A549 (cell line): ENCODE results near the gene FOLR2. TPM values are rescaled to one million over a fixed set of nuclear protein-coding genes. Genes with fewer than 3 reads are reported as not detected.
"Not testable (repeated sequence)": the region's sequence is repeated elsewhere in the genome, so short reads cannot be mapped to it uniquely, and the experiment has no call there.

ENCODE experiments used
- ATAC-seq, 2 experiments: fragments of 200-7000 bp in 1 of 2; fragments of >200 bp in 1 of 2; cut with Nextera tagmentation in 1 of 2; cut with Tn5 transposase in 1 of 2; 3 replicates each; pipeline versions ENCODE4 v1.8.0 to v1.9.1; 2018 to 2020; ENCODE audit warnings: mild to moderate bottlenecking in 1 of 2, moderate library complexity in 1 of 2
- CTCF ChIA-PET: fragments of 300-600 bp; sonication (Branson Sonifier 250); formaldehyde crosslinking; extraction: SDS; loops from one replicate; lab custom pipeline; 2021; ENCODE audit warnings: antibody characterized with exemption, inconsistent platforms; lab: Yijun Ruan, JAX
- POLR2A ChIA-PET: fragments of 350-600 bp; formaldehyde crosslinking; extraction: SDS; loops from one replicate; lab custom pipeline; 2021; ENCODE audit warnings: antibody characterized with exemption, inconsistent platforms; lab: Yijun Ruan, JAX
- DNase-seq, 2 experiments: peaks; one replicate each; pipeline versions ENCODE4 v3.0.0 to v3.0.0-alpha.2; 2011 to 2016; ENCODE audit warnings: low read depth in 1 of 2, low spot score in 1 of 2
- FAIRE-seq: peaks from 2 replicates; lab custom pipeline; 2011; peaks lifted over from hg19 to GRCh38; lab: Jason Lieb, UNC
- H3K27ac ChIP-seq, 2 experiments: fragments of >200 bp; sonication (Bioruptor Twin); formaldehyde crosslinking; 3 replicates each; pipeline ENCODE4 v1.5.1; 2016 to 2017
- H3K4me1 ChIP-seq: fragments of >200 bp; sonication (Bioruptor Twin); formaldehyde crosslinking; 3 replicates; pipeline ENCODE4 v1.6.1; 2016
- H3K4me2 ChIP-seq: fragments of >200 bp; sonication (Bioruptor Twin); formaldehyde crosslinking; 3 replicates; pipeline ENCODE4 v1.6.1; 2016
- H3K4me3 ChIP-seq: fragments of >200 bp; sonication (Bioruptor Twin); formaldehyde crosslinking; 3 replicates; pipeline ENCODE4 v1.5.1; 2016
- H3K9me3 ChIP-seq: fragments of >200 bp; sonication (Bioruptor Twin); formaldehyde crosslinking; 3 replicates; pipeline ENCODE4 v1.6.1; 2016
- BHLHE40 ChIP-seq: IDR thresholded peaks from 2 replicates; pipeline ENCODE4 v1.6.1; 2012; ENCODE audit warnings: low read depth, low read length, inconsistent platforms
- CBX2 ChIP-seq: fragments of 200-600 bp; sonication (generic); IDR thresholded peaks from 2 replicates; pipeline ENCODE4 v1.6.1; 2016; ENCODE audit warnings: low read depth, mild to moderate bottlenecking, borderline replicate concordance
- CBX8 ChIP-seq: fragments of 200-600 bp; sonication (generic); IDR thresholded peaks from 2 replicates; pipeline ENCODE4 v1.6.1; 2016
- CEBPB ChIP-seq, 2 experiments: fragments of >200 bp in 1 of 2; sonication (Bioruptor Twin) in 1 of 2; formaldehyde crosslinking in 1 of 2; IDR thresholded peaks; 2 replicates each; pipeline ENCODE4 v1.6.1; 2012 to 2016
- CHD2 ChIP-seq: fragments of 150-350 bp; IDR thresholded peaks from 2 replicates; pipeline ENCODE4 v1.6.1; 2014; ENCODE audit warnings: low read length; ENCODE audit not compliant: partially characterized antibody
- CHD4 ChIP-seq: fragments of 200-600 bp; sonication (generic); IDR thresholded peaks from 2 replicates; pipeline ENCODE4 v1.6.1; 2016; ENCODE audit warnings: antibody characterized with exemption, mild to moderate bottlenecking, borderline replicate concordance
- EHF ChIP-seq: fragments of 250-450 bp; sonication (Bioruptor Pico); IDR thresholded peaks from 2 replicates; pipeline ENCODE4 v1.5.0; 2020; ENCODE audit warnings: mild to moderate bottlenecking
- EHMT2 ChIP-seq: fragments of 200-600 bp; sonication (generic); IDR thresholded peaks from 2 replicates; pipeline ENCODE4 v1.6.1; 2016; ENCODE audit warnings: antibody characterized with exemption, low read depth, mild to moderate bottlenecking, moderate library complexity
- EP300 ChIP-seq, 2 experiments: fragments of >200 bp; sonication (Bioruptor Twin); formaldehyde crosslinking; IDR thresholded peaks; 2 replicates in 1 of 2; 3 replicates in 1 of 2; pipeline ENCODE4 v1.6.1; 2016 to 2017
- ESRRA ChIP-seq: fragments of 150-350 bp; IDR thresholded peaks from 2 replicates; pipeline ENCODE4 v1.6.1; 2014; ENCODE audit warnings: mild to moderate bottlenecking, low read length, borderline replicate concordance
- HEYL ChIP-seq: fragments of 250-450 bp; sonication (Bioruptor Pico); IDR thresholded peaks from 2 replicates; pipeline ENCODE4 v1.8.0; 2021; ENCODE audit warnings: mild to moderate bottlenecking, moderate library complexity
- HOXB13 ChIP-seq: fragments of 250-450 bp; sonication (Bioruptor Pico); IDR thresholded peaks from 2 replicates; pipeline ENCODE4 v1.5.0; 2020; ENCODE audit warnings: low read depth, mild to moderate bottlenecking, moderate library complexity
- HOXB5 ChIP-seq: fragments of 250-450 bp; sonication (Bioruptor Pico); IDR thresholded peaks from 2 replicates; pipeline ENCODE4 v1.5.0; 2020; ENCODE audit warnings: mild to moderate bottlenecking, moderate library complexity
- JUNB ChIP-seq: fragments of >200 bp; sonication (Bioruptor Twin); formaldehyde crosslinking; IDR thresholded peaks from 2 replicates; pipeline ENCODE4 v1.6.1; 2016
- KDM5A ChIP-seq: fragments of 200-600 bp; sonication (generic); IDR thresholded peaks from 2 replicates; pipeline ENCODE4 v1.6.1; 2016; ENCODE audit warnings: antibody characterized with exemption, mild to moderate bottlenecking
- MAFK ChIP-seq: fragments of 450-650 bp; IDR thresholded peaks from 2 replicates; pipeline ENCODE4 v1.6.1; 2014; ENCODE audit not compliant: partially characterized antibody
- MYC ChIP-seq: IDR thresholded peaks from 2 replicates; pipeline ENCODE4 v1.6.1; 2012; ENCODE audit warnings: mild to moderate bottlenecking, inconsistent platforms, low read length, improper control_type of control experiment, borderline replicate concordance
- NR3C1 ChIP-seq: fragments of >200 bp; sonication (Bioruptor Twin); formaldehyde crosslinking; IDR thresholded peaks from 3 replicates; pipeline ENCODE4 v1.6.1; 2017
- POLR2AphosphoS2 ChIP-seq: conservative IDR thresholded peaks from 2 replicates; pipeline ENCODE4 v1.6.1; 2012; ENCODE audit warnings: low read length, improper control_type of control experiment, inconsistent platforms
- RAD21 ChIP-seq, 2 experiments: fragments of >200 bp in 1 of 2; sonication (Bioruptor Twin) in 1 of 2; formaldehyde crosslinking in 1 of 2; IDR thresholded peaks in 1 of 2; conservative IDR thresholded peaks in 1 of 2; 2 replicates in 1 of 2; 3 replicates in 1 of 2; pipeline ENCODE4 v1.6.1; 2012 to 2018; ENCODE audit warnings: inconsistent platforms in 1 of 2
- RNF2 ChIP-seq: fragments of 200-600 bp; sonication (generic); IDR thresholded peaks from 2 replicates; pipeline ENCODE4 v1.6.1; 2016; ENCODE audit warnings: low read depth, mild to moderate bottlenecking, antibody characterized with exemption, moderate library complexity, borderline replicate concordance
- SREBF2 ChIP-seq: fragments of 450-650 bp; IDR thresholded peaks from 2 replicates; pipeline ENCODE4 v1.6.1; 2014; ENCODE audit warnings: mild to moderate bottlenecking, moderate library complexity
- ZC3H11A ChIP-seq: fragments of 450-650 bp; IDR thresholded peaks from 2 replicates; pipeline ENCODE4 v1.6.1; 2014; ENCODE audit warnings: antibody characterized with exemption, mild to moderate bottlenecking
- ZFP36 ChIP-seq: fragments of 450-650 bp; IDR thresholded peaks from 2 replicates; pipeline ENCODE4 v1.6.1; 2014; ENCODE audit warnings: borderline replicate concordance; ENCODE audit not compliant: partially characterized antibody
- WGBS: methylation state at CpG from one replicate; pipeline ENCODE4 v1.1.6; 2017; ENCODE audit errors: missing lambda C conversion rate; 5-methylcytosine and 5-hydroxymethylcytosine counted together
- polyA plus RNA-seq, 4 experiments: library from polyadenylated mRNA; depleted of rRNA in 3 of 4; stranded (reverse); fragments of >200 nt; fragmentation: RNase III in 1 of 4; extraction: RNeasy Plus Mini Kit Qiagen cat#74134 plus additional on column Dnase treatment in 1 of 4; gene quantifications; 2 replicates in 3 of 4; 3 replicates in 1 of 4; pipeline ENCODE4 v1.2.3, GENCODE V29; 2011 to 2017
- TF ChIP-seq, protein P1 (sequence below): fragments of >200 bp; sonication (Bioruptor Twin); formaldehyde crosslinking; IDR thresholded peaks from 3 replicates; pipeline ENCODE4 v1.6.1; 2016
- TF ChIP-seq, protein P2 (sequence below): IDR thresholded peaks from 2 replicates; pipeline ENCODE4 v1.6.1; 2012
- TF ChIP-seq, protein P3 (sequence below): IDR thresholded peaks from 2 replicates; pipeline ENCODE4 v1.6.1; 2012
- TF ChIP-seq, protein P4 (sequence below): fragments of 150-350 bp; IDR thresholded peaks from 2 replicates; pipeline ENCODE4 v1.6.1; 2014; ENCODE audit warnings: low read depth, mild to moderate bottlenecking, low read length

The FOLR2 gene
- polyA plus RNA-seq, 2 of the 4 experiments (the other 2 are of a cell fraction) = not detected

DNA sequence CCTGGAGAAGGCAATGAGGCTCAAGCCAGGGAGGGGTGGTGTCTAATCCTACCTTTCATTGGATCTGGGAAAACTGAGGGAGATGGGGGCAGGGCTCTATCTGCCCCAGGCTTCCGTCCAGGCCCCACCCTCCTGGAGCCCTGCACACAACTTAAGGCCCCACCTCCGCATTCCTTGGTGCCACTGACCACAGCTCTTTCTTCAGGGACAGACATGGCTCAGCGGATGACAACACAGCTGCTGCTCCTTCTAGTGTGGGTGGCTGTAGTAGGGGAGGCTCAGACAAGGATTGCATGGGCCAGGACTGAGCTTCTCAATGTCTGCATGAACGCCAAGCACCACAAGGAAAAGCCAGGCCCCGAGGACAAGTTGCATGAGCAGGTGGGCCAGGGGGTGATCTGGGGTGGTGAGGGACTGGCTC lies 24.6 kb upstream of the FOLR2 start, which contains the start of gene FOLR1:
TSS of gene FOLR1 (plus strand) at position 180 of the 421 bp plus-strand sequence. CDS start at position 214, 34 bp downstream.
- no peak within 1 kb of the TSS for H3K27ac ChIP-seq
- H3K4me3 ChIP-seq = no peak within 1 kb of the TSS
- 75% methylated on average over 4 of the region's 5 CpGs for WGBS
- no peaks in the 10 kb centered on the region for H3K4me1 ChIP-seq
- ATAC-seq (no peak), FAIRE-seq (no peak), DNase-seq (no peak)
- no peaks in the 10 kb centered on the region for H3K9me3 ChIP-seq
- no peak for TF ChIP-seq POLR2AphosphoS2
- no peak for TF ChIP-seq SREBF2
- no peak for TF ChIP-seq ZC3H11A
- TF ChIP-seq RAD21 (conservative IDR thresholded peaks at IDR 0.05 in 1 of 2, IDR thresholded peaks at IDR 0.05 in 1 of 2) = no peak
- TF ChIP-seq EP300 (IDR thresholded peaks at IDR 0.05) = no peak
- TF ChIP-seq EHMT2 = no peak
- no peak for TF ChIP-seq CEBPB (IDR thresholded peaks at IDR 0.05)
- TF ChIP-seq BHLHE40 = no peak
- TF ChIP-seq RNF2 = no peak
- TF ChIP-seq KDM5A = no peak
- H3K4me2 ChIP-seq = no peak within 1 kb of the TSS
- ChIA-PET POLR2A (no interaction called here), CTCF (interaction anchor here (0.7 to 8.9 kb wide), 4 partner anchors 7 to 167 kb away, joined by 3 to 61 read pairs (median 4); no protein-coding TSS in a partner anchor)

DNA sequence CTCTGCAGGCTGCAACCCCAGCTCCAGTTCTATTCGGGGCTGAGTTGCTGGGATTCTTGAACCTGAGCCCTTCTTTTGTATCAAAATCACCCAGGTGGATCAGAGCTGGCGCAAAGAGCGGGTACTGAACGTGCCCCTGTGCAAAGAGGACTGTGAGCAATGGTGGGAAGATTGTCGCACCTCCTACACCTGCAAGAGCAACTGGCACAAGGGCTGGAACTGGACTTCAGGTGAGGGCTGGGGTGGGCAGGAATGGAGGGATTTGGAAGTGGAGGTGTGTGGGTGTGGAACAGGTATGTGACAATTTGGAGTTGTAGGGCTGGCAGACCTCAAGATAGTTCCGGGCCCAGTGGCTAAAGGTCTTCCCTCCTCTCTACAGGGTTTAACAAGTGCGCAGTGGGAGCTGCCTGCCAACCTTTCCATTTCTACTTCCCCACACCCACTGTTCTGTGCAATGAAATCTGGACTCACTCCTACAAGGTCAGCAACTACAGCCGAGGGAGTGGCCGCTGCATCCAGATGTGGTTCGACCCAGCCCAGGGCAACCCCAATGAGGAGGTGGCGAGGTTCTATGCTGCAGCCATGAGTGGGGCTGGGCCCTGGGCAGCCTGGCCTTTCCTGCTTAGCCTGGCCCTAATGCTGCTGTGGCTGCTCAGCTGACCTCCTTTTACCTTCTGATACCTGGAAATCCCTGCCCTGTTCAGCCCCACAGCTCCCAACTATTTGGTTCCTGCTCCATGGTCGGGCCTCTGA lies 20.9 kb upstream of the FOLR2 start:
- no peak for ATAC-seq
- Histone ChIP-seq H3K4me1 (no peaks in the 10 kb centered on the region), H3K9me3 (no peaks in the 10 kb centered on the region), H3K4me2 (no peak overlapping the region), H3K4me3 (no peak overlapping the region), H3K27ac (no peak overlapping the region)
- DNase-seq = no peak
- ChIA-PET POLR2A (no interaction called here), CTCF (interaction anchor here (8.9 kb wide), 1 partner anchor 11 kb away, joined by 61 read pairs; no protein-coding TSS in a partner anchor)
- WGBS = 78% methylated on average over 12 of the region's 12 CpGs
- TF ChIP-seq JUNB (no peak), RAD21 (conservative IDR thresholded peaks at IDR 0.05 in 1 of 2, IDR thresholded peaks at IDR 0.05 in 1 of 2) (no peak), CBX2 (no peak), MAFK (no peak), ESRRA (no peak), MYC (no peak), HOXB5 (CRISPR knock-in tag) (no peak), EP300 (IDR thresholded peaks at IDR 0.05) (no peak), BHLHE40 (no peak), EHF (no peak)
- TF ChIP-seq, protein P1, sequence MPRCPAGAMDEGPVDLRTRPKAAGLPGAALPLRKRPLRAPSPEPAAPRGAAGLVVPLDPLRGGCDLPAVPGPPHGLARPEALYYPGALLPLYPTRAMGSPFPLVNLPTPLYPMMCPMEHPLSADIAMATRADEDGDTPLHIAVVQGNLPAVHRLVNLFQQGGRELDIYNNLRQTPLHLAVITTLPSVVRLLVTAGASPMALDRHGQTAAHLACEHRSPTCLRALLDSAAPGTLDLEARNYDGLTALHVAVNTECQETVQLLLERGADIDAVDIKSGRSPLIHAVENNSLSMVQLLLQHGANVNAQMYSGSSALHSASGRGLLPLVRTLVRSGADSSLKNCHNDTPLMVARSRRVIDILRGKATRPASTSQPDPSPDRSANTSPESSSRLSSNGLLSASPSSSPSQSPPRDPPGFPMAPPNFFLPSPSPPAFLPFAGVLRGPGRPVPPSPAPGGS = no peak
- FAIRE-seq = no peak

DNA sequence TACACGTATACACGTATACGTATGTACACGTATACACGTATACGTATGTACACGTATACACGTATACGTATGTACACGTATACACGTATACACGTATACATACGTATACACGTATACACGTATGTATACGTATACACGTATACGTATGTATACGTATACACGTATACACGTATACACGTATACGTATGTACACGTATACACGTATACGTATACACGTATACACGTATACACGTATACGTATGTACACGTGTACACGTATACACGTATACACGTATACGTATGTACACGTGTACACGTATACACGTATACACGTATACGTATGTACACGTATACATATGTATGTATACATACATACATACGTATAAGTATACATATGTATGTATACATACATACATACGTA lies 15.1 kb upstream of the FOLR2 start:
- H3K4me2 ChIP-seq, H3K4me1 ChIP-seq, H3K9me3 ChIP-seq, ATAC-seq, CTCF ChIA-PET, H3K4me3 ChIP-seq, DNase-seq, H3K27ac ChIP-seq, POLR2A ChIA-PET: not testable (repeated sequence)
- WGBS = 92% methylated on average over 43 of the region's 43 CpGs
- FAIRE-seq = peak; percentile 99

DNA sequence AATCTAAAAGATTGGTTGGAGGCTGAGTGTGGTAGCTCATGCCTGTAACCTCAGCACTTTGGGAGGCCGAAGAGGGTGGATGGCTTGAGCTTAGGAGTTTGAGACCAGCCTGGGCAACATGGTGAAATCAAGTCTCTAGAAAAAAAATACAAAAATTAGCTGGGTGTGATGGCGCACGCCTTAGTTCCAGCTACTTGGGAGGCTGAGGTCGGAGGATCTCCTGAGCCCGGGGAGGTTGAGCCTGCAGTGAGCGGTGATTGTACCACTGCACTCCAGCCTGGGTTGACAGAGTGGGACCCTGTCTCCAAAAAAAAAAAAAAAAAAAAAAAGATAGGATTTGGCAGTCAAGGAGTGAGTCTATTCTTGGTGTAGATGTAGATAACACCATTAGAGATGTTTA lies 14.0 kb upstream of the FOLR2 start:
- FAIRE-seq (no peak), ATAC-seq (no peak), DNase-seq (no peak)
- Histone ChIP-seq H3K4me1 (no peaks in the 10 kb centered on the region), H3K9me3 (no peaks in the 10 kb centered on the region), H3K4me3 (no peak overlapping the region), H3K27ac (no peak overlapping the region), H3K4me2 (no peak overlapping the region)
- CTCF ChIA-PET = interaction anchor here (0.5 to 2.0 kb wide), 2 partner anchors 19 to 35 kb away, joined by 3 to 6 read pairs; no protein-coding TSS in a partner anchor
- POLR2A ChIA-PET = no interaction called here
- 92% methylated on average over 6 of the region's 6 CpGs for WGBS
- TF ChIP-seq, protein P2, sequence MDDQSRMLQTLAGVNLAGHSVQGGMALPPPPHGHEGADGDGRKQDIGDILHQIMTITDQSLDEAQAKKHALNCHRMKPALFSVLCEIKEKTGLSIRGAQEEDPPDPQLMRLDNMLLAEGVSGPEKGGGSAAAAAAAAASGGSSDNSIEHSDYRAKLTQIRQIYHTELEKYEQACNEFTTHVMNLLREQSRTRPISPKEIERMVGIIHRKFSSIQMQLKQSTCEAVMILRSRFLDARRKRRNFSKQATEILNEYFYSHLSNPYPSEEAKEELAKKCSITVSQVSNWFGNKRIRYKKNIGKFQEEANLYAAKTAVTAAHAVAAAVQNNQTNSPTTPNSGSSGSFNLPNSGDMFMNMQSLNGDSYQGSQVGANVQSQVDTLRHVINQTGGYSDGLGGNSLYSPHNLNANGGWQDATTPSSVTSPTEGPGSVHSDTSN = no peak
- no peak for TF ChIP-seq CHD2
- TF ChIP-seq, protein P3, sequence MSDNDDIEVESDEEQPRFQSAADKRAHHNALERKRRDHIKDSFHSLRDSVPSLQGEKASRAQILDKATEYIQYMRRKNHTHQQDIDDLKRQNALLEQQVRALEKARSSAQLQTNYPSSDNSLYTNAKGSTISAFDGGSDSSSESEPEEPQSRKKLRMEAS = no peak
- TF ChIP-seq, protein P4, sequence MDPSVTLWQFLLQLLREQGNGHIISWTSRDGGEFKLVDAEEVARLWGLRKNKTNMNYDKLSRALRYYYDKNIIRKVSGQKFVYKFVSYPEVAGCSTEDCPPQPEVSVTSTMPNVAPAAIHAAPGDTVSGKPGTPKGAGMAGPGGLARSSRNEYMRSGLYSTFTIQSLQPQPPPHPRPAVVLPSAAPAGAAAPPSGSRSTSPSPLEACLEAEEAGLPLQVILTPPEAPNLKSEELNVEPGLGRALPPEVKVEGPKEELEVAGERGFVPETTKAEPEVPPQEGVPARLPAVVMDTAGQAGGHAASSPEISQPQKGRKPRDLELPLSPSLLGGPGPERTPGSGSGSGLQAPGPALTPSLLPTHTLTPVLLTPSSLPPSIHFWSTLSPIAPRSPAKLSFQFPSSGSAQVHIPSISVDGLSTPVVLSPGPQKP = no peak
- TF ChIP-seq NR3C1 = no peak
- no peak for TF ChIP-seq HEYL (CRISPR knock-in tag)
- no peak for TF ChIP-seq ZFP36
- no peak for TF ChIP-seq CHD4
- TF ChIP-seq EHMT2 = no peak
- no peak for TF ChIP-seq EHF
- TF ChIP-seq CBX8 = no peak
- TF ChIP-seq HOXB13 (CRISPR knock-in tag) = no peak
- no peak for TF ChIP-seq CEBPB (IDR thresholded peaks at IDR 0.05)
